Articular chondrocyte of knee joint (primary cell): ENCODE measurements around the gene PCYOX1L. TPM values are rescaled to one million over a fixed set of nuclear protein-coding genes. Genes with fewer than 3 reads are reported as not detected.

ENCODE experiments used
- total RNA-seq: library from RNA; depleted of rRNA; stranded (reverse); fragments of >200 nt; gene quantifications from 2 replicates; pipeline ENCODE4 v1.2.3, GENCODE V29; 2012

The PCYOX1L gene, protein sequence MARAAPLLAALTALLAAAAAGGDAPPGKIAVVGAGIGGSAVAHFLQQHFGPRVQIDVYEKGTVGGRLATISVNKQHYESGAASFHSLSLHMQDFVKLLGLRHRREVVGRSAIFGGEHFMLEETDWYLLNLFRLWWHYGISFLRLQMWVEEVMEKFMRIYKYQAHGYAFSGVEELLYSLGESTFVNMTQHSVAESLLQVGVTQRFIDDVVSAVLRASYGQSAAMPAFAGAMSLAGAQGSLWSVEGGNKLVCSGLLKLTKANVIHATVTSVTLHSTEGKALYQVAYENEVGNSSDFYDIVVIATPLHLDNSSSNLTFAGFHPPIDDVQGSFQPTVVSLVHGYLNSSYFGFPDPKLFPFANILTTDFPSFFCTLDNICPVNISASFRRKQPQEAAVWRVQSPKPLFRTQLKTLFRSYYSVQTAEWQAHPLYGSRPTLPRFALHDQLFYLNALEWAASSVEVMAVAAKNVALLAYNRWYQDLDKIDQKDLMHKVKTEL
- 5.7 and 6.6 TPM in 2 replicates for total RNA-seq

DNA sequence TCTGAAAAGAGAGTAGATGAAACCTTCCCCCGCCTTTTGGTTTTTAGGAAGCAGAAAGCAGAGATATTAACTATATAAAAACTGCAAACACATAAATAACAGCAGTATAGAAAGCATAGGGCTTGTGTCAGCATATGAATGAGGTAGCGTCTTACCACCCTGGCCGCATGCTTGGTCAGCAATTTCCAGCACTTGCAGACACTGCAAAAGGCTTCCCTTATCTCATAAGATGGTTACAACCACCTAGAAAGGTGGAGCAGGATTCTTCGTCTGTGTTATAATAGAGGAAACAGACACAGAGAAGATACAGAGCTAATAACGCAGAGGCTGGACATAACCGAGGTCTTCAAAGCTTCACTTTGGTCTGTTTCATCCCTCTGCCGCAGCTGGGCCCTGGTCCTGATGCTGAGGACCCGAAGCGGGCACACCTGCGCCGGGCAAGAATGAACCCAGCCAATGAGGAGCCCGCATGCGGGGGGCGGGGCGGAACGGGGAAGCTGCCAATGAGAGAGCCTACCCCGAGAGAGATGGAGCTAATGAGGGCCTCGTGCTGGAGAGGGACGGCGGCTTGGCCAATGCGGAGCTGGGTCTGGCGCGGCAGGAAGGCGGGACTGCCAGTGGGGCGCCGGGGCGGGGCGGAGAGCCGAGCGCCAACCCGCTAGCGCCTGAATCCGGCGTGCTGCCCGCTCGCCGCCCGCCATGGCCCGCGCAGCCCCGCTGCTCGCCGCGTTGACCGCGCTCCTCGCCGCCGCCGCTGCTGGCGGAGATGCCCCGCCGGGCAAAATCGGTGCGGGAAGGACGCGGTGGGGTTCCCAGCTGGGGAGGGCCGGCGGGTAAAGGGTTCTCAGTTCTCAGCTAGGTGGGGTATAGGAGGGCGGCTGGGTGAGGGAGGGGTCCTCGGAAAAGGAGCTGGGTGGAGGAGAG is at the start of gene PCYOX1L:
TSS of gene PCYOX1L (plus strand) at position 677 of the 924 bp plus-strand sequence. CDS start at position 700, 23 bp downstream.

DNA sequence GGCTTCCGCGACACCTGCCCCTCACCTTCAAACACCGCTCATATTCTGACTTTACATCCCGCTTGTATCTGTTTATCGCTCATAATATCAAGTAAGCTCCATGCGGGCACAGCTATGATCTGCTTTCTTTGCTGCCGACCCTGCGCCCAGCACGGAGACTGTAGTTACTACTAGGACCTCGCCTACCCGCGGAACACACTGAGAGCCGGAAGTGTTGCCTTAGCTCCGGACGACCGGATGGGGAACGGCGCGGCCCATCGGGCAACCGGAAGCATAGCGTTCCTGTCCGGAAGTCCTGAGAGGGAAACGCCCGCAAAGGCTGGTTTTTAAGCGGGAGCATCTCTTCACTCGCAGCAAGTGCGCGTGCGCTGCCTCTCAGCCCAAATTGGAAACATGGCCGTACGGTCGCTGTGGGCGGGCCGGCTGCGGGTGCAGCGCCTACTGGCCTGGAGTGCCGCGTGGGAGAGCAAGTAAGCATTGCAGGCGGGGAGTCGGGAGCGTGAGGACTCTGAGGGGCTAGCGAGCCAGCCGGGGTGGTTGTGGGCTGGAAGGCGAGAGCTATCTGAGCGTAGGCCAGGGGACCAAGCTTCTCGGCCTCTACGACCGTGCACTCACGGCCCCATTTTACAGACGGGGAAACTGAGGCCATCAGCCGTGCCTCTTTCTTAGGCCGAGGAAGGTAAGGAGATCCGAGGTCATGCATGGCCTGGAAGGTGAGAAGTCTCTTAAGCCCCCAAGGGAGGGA is 12.5 kb upstream of the PCYOX1L start, which contains the start of gene GRPEL2:
TSS of gene GRPEL2 (plus strand) at position 353 of the 745 bp plus-strand sequence. CDS start at position 394, 41 bp downstream.

DNA sequence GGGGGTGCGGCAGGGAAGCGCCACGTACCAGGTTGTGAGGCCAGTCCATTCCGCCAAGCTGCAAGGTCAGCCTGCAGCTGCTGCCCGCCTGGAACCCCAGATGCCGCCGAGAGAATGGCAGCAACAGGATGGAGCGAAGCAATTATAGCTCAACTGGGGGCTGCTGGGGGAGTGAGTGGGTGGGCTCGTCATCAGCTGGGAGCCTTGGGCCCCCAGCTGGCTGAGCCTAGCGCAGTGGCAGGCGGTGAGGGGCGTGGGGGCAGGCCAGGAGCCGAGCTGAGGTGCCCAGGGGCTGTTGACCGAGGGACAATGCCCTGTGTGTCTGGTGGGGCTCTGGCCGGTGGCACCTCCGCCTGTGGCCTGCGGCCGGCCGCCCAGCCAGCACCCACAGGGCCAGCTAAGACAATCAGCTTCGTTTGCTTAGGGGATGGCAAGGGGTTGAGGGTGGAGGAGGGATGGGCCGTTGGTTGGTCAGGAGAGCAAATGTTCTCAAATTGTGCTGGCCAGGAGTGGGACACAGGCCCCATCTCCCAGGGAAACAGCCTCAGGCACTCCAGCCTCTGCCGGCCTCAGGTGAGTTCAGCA is 21.4 kb downstream of the PCYOX1L start, which contains the start of gene IL17B:
TSS of gene IL17B (minus strand) at position 116 of the 585 bp plus-strand sequence. CDS start at position 49, 67 bp downstream.

Other genes with a start within 250 kb of the PCYOX1L start
- gene ABLIM3, start 216.6 kb upstream of the PCYOX1L start, total RNA-seq: 3.0 and 4.0 TPM in 2 replicates
- gene AFAP1L1, start 86.2 kb upstream of the PCYOX1L start, total RNA-seq: 0.52 and 1.8 TPM in 2 replicates
- gene GRPEL2, start 12.5 kb upstream of the PCYOX1L start, total RNA-seq: 29.8 and 40.8 TPM in 2 replicates
- not detected in 2 replicates for gene IL17B, start 21.2 kb downstream of the PCYOX1L start, total RNA-seq
- 429 and 436 TPM in 2 replicates for gene CSNK1A1, start 193.4 kb downstream of the PCYOX1L start, total RNA-seq
- gene ARHGEF37, start 223.5 kb downstream of the PCYOX1L start, total RNA-seq: 1.3 and 1.6 TPM in 2 replicates